ENCODE measurements around the gene MAGEA4.

The MAGEA4 gene

DNA sequence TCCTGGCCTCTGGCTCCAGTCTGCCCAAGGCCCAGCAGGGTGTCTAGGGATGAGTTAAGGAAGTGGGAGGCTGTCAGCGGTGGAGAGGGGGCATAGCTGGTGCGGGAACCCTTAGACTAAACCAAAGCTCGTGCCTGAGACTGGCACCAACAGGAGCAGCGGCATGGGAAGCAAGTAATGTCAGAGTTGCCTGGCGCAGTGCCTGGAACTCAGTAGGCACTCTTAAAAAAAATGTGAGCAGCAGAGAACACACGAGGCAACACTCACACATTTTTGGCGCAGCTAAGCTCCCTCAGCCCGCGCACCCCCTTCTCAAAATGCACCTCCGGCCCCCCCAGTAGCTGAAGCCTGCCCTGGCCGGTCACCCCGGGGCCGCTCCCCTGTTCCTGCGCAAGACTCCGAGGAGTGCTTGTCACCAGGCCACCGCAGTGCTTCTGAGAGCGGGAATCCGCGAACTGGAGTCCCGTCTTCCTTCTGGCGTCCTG lies 61.2 kb downstream of the MAGEA4 start:
- no peak for DNase-seq (ENCODE audit: low read depth)
- TF ChIP-seq, protein P1, sequence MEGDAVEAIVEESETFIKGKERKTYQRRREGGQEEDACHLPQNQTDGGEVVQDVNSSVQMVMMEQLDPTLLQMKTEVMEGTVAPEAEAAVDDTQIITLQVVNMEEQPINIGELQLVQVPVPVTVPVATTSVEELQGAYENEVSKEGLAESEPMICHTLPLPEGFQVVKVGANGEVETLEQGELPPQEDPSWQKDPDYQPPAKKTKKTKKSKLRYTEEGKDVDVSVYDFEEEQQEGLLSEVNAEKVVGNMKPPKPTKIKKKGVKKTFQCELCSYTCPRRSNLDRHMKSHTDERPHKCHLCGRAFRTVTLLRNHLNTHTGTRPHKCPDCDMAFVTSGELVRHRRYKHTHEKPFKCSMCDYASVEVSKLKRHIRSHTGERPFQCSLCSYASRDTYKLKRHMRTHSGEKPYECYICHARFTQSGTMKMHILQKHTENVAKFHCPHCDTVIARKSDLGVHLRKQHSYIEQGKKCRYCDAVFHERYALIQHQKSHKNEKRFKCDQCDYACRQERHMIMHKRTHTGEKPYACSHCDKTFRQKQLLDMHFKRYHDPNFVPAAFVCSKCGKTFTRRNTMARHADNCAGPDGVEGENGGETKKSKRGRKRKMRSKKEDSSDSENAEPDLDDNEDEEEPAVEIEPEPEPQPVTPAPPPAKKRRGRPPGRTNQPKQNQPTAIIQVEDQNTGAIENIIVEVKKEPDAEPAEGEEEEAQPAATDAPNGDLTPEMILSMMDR (IDR thresholded peaks at IDR 0.05; ENCODE audit: low read length, missing control alignments) = no peak
- peak overlapping the region; percentile 64 for H3K4me3 ChIP-seq (replicated peaks; ENCODE audit: low read depth, low read length)

Data from fibroblast of pulmonary artery (primary cell).